H9 (cell line): ENCODE data around the gene PLEKHA7. TPM values are rescaled to one million over a fixed set of nuclear protein-coding genes. Genes with fewer than 3 reads are reported as not detected.

ENCODE experiments used
- DNase-seq: peaks from one replicate; pipeline ENCODE4 v3.0.0-alpha.2; 2017
- H2AFZ ChIP-seq: one replicate; pipeline ENCODE4 v1.6.1; 2013; ENCODE audit warnings: mild to moderate bottlenecking, low read length, control low read depth, moderate library complexity
- H2AK5ac ChIP-seq: 2 replicates; pipeline ENCODE4 v1.6.1; 2013; ENCODE audit warnings: low read length, control low read depth, mixed read lengths; ENCODE audit not compliant: insufficient read length
- H2BK120ac ChIP-seq: one replicate; pipeline ENCODE4 v1.6.1; 2013; ENCODE audit warnings: low read depth, mild to moderate bottlenecking, low read length, control low read depth, inconsistent platforms; ENCODE audit not compliant: poor library complexity, severe bottlenecking
- H2BK12ac ChIP-seq: 2 replicates; pipeline ENCODE4 v1.6.1; 2013; ENCODE audit warnings: low read length, control low read depth, mixed read lengths, low read depth; ENCODE audit not compliant: insufficient read length
- H2BK15ac ChIP-seq: 2 replicates; pipeline ENCODE4 v1.6.1; 2013; ENCODE audit warnings: low read depth, low read length, control low read depth
- H2BK20ac ChIP-seq: one replicate; pipeline ENCODE4 v1.6.1; 2013; ENCODE audit warnings: low read depth, mild to moderate bottlenecking, low read length, control low read depth, inconsistent platforms; ENCODE audit not compliant: poor library complexity, severe bottlenecking
- H2BK5ac ChIP-seq: 2 replicates; pipeline ENCODE4 v1.6.1; 2013; ENCODE audit warnings: low read length, control low read depth, mixed read lengths; ENCODE audit not compliant: insufficient read length
- H3K14ac ChIP-seq: 2 replicates; pipeline ENCODE4 v1.6.1; 2013; ENCODE audit warnings: low read length, control low read depth; ENCODE audit not compliant: insufficient read depth
- H3K18ac ChIP-seq: 2 replicates; pipeline ENCODE4 v1.6.1; 2013; ENCODE audit warnings: low read depth, mild to moderate bottlenecking, mixed read lengths, low read length, control low read depth; ENCODE audit not compliant: insufficient read length
- H3K23ac ChIP-seq: 2 replicates; pipeline ENCODE4 v1.6.1; 2013; ENCODE audit warnings: low read length, control low read depth, mixed read lengths, low read depth; ENCODE audit not compliant: insufficient read length
- H3K23me2 ChIP-seq: 2 replicates; pipeline ENCODE4 v1.6.1; 2013; ENCODE audit warnings: low read depth, mild to moderate bottlenecking, mixed read lengths, low read length, control low read depth; ENCODE audit not compliant: insufficient read length, poor library complexity, severe bottlenecking
- H3K27ac ChIP-seq: 2 replicates; pipeline ENCODE4 v1.5.1; 2013; ENCODE audit warnings: low read length, control low read depth, mixed read lengths, low read depth; ENCODE audit not compliant: insufficient read length
- H3K27me3 ChIP-seq: 2 replicates; pipeline ENCODE4 v1.6.1; 2013; ENCODE audit warnings: low read length, control low read depth, inconsistent platforms; ENCODE audit not compliant: insufficient read depth
- H3K4ac ChIP-seq: 2 replicates; pipeline ENCODE4 v1.6.1; 2013; ENCODE audit warnings: low read depth, mild to moderate bottlenecking, control low read depth, inconsistent platforms, low read length, moderate library complexity
- H3K4me1 ChIP-seq: 2 replicates; pipeline ENCODE4 v1.6.1; 2013; ENCODE audit warnings: low read length, control low read depth, inconsistent platforms; ENCODE audit not compliant: insufficient read depth
- H3K4me2 ChIP-seq: 2 replicates; pipeline ENCODE4 v1.6.1; 2013; ENCODE audit warnings: low read length, control low read depth, mixed read lengths; ENCODE audit not compliant: insufficient read length, insufficient read depth
- H3K56ac ChIP-seq: 2 replicates; pipeline ENCODE4 v1.6.1; 2013; ENCODE audit warnings: low read depth, mild to moderate bottlenecking, mixed read lengths, low read length, control low read depth; ENCODE audit not compliant: insufficient read length
- H3K79me1 ChIP-seq: 2 replicates; pipeline ENCODE4 v1.6.1; 2013; ENCODE audit warnings: low read depth, mild to moderate bottlenecking, moderate library complexity, low read length, control low read depth, inconsistent platforms; ENCODE audit not compliant: insufficient read depth, poor library complexity, severe bottlenecking
- H3K79me2 ChIP-seq: 2 replicates; pipeline ENCODE4 v1.6.1; 2013; ENCODE audit warnings: low read length, control low read depth, inconsistent platforms; ENCODE audit not compliant: insufficient read depth
- H3K9ac ChIP-seq: 2 replicates; pipeline ENCODE4 v1.6.1; 2013; ENCODE audit warnings: low read length, control low read depth, mixed read lengths; ENCODE audit not compliant: insufficient read length; ENCODE audit errors: extremely low read depth
- H3K9me3 ChIP-seq: one replicate; pipeline ENCODE4 v1.6.1; 2013; ENCODE audit warnings: low read depth, low read length, inconsistent platforms; ENCODE audit not compliant: control insufficient read depth
- H3T11ph ChIP-seq: one replicate; pipeline ENCODE4 v1.6.1; 2013; ENCODE audit warnings: mild to moderate bottlenecking, low read length, control low read depth, inconsistent platforms
- H4K20me1 ChIP-seq: one replicate; pipeline ENCODE4 v1.6.1; 2013; ENCODE audit not compliant: control insufficient read depth, insufficient read length, insufficient read depth
- H4K5ac ChIP-seq: 2 replicates; pipeline ENCODE4 v1.6.1; 2013; ENCODE audit warnings: low read depth, mild to moderate bottlenecking, mixed read lengths, low read length, control low read depth; ENCODE audit not compliant: insufficient read length
- H4K8ac ChIP-seq: replicated peaks from 2 replicates; pipeline ENCODE4 v1.6.1; 2013; ENCODE audit warnings: low read length, control low read depth, mixed read lengths, low read depth; ENCODE audit not compliant: insufficient read length
- H4K91ac ChIP-seq: 2 replicates; pipeline ENCODE4 v1.6.1; 2013; ENCODE audit warnings: low read depth, mild to moderate bottlenecking, moderate library complexity, mixed read lengths, low read length, control low read depth; ENCODE audit not compliant: insufficient read length
- H3K27ac Mint-ChIP-seq, 3 experiments: 2 replicates in 2 of 3; 3 replicates in 1 of 3; pipeline ENCODE4 v1.8.0; 2020 to 2021; ENCODE audit warnings: mixed read lengths in 3 of 3, mild to moderate bottlenecking in 1 of 3, moderate library complexity in 1 of 3
- H3K27me3 Mint-ChIP-seq: 2 replicates; pipeline ENCODE4 v1.8.0; 2021; ENCODE audit warnings: low read depth, mild to moderate bottlenecking, moderate library complexity, mixed read lengths
- H3K36me3 Mint-ChIP-seq, 3 experiments: 2 replicates in 2 of 3; 3 replicates in 1 of 3; pipeline ENCODE4 v1.8.0; 2020 to 2021; ENCODE audit warnings: low read depth in 3 of 3, mixed read lengths in 3 of 3; ENCODE audit not compliant: insufficient read depth in 1 of 3
- H3K4me1 Mint-ChIP-seq, 2 experiments: 2 replicates each; pipeline ENCODE4 v1.8.0; 2020; ENCODE audit warnings: mixed read lengths in 2 of 2
- H3K4me3 Mint-ChIP-seq, 2 experiments: 2 replicates in 1 of 2; 3 replicates in 1 of 2; pipeline ENCODE4 v1.8.0; 2020 to 2021; ENCODE audit warnings: mild to moderate bottlenecking in 2 of 2, mixed read lengths in 2 of 2, moderate library complexity in 1 of 2
- H3K9me3 Mint-ChIP-seq, 2 experiments: 2 replicates in 1 of 2; 3 replicates in 1 of 2; pipeline ENCODE4 v1.8.0; 2020; ENCODE audit warnings: mild to moderate bottlenecking in 2 of 2, mixed read lengths in 2 of 2, moderate library complexity in 1 of 2
- WGBS: extraction: QIAGEN DNeasy Blood & Tissue Kit; methylation state at CpG from one replicate; pipeline ENCODE4 v1.1.7; 2013; ENCODE audit warnings: missing lambda C conversion rate, low lambda C conversion rate, mixed read lengths; ENCODE audit not compliant: insufficient read length; ENCODE audit errors: extremely low coverage; 5-methylcytosine and 5-hydroxymethylcytosine counted together
- total RNA-seq: library from RNA; stranded (reverse); gene quantifications from 2 replicates; pipeline ENCODE4 v1.2.1, GENCODE V29; 2021
- TF ChIP-seq, protein P1 (sequence below): fragments of 200-600 bp; sonication (generic); conservative IDR thresholded peaks from 3 replicates; pipeline ENCODE4 v1.8.0; 2021; ENCODE audit warnings: antibody characterized with exemption, mild to moderate bottlenecking

The PLEKHA7 gene
- total RNA-seq, 1 experiment from 2014 or later: 21.0 TPM

DNA sequence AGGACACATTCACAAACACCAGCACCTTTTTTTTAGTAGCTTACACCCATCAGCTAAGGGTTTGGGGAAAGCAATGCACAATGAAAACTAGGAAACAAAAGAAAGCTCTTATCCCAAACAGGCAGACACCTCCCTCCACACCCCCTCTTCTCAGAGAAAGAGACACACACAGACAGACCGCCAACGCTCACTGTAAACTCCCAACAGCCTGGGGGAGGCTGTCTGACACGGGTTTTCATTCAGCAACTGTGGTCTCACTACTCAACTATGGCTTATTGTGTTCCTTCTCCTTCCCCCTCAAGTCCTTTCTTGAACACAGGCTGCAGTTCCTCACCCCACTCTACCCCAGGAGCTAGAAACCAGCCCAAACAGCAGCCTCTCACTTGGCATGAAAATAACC is 152.4 kb downstream of the PLEKHA7 start:
- no peak overlapping the region for H3K9ac ChIP-seq
- no peak overlapping the region for H2BK5ac ChIP-seq
- WGBS: no CpG with 5 or more reads among the region's 3 CpGs
- H3K4me2 ChIP-seq: no peak overlapping the region
- H3K79me1 ChIP-seq: no peaks in the 10 kb centered on the region
- H4K5ac ChIP-seq: no peak overlapping the region
- no peak overlapping the region for H2AFZ ChIP-seq
- H3K9me3 Mint-ChIP-seq: no peaks in the 10 kb centered on the region
- H3K4me1 Mint-ChIP-seq: peaks cover 15 to 18% of the 10 kb centered on the region in 2 experiments
- H3K4me1 ChIP-seq: no peaks in the 10 kb centered on the region
- H2AK5ac ChIP-seq: no peak overlapping the region
- no peak overlapping the region for H3K18ac ChIP-seq
- TF ChIP-seq, protein P1, sequence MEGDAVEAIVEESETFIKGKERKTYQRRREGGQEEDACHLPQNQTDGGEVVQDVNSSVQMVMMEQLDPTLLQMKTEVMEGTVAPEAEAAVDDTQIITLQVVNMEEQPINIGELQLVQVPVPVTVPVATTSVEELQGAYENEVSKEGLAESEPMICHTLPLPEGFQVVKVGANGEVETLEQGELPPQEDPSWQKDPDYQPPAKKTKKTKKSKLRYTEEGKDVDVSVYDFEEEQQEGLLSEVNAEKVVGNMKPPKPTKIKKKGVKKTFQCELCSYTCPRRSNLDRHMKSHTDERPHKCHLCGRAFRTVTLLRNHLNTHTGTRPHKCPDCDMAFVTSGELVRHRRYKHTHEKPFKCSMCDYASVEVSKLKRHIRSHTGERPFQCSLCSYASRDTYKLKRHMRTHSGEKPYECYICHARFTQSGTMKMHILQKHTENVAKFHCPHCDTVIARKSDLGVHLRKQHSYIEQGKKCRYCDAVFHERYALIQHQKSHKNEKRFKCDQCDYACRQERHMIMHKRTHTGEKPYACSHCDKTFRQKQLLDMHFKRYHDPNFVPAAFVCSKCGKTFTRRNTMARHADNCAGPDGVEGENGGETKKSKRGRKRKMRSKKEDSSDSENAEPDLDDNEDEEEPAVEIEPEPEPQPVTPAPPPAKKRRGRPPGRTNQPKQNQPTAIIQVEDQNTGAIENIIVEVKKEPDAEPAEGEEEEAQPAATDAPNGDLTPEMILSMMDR: no peak
- peak overlapping the region; percentile 18; the same call in 1 of the 2 replicates for H3K14ac ChIP-seq
- H3K36me3 Mint-ChIP-seq: 0 out of 7 replicates have a peak, but pooled peaks cover 0 to 1% (median 0%) of the 10 kb centered on the region in 3 experiments
- H3T11ph ChIP-seq: no peak overlapping the region
- no peak overlapping the region for H2BK20ac ChIP-seq
- H3K9me3 ChIP-seq: no peaks in the 10 kb centered on the region
- H2BK15ac ChIP-seq: no peak overlapping the region
- no peaks in the 10 kb centered on the region for H3K27me3 Mint-ChIP-seq
- no peak overlapping the region for H3K4ac ChIP-seq
- H2BK12ac ChIP-seq: no peak overlapping the region
- H4K8ac ChIP-seq: no peak overlapping the region
- no peak overlapping the region for H3K4me3 Mint-ChIP-seq
- H2BK120ac ChIP-seq: no peak overlapping the region
- H3K23ac ChIP-seq: no peak overlapping the region
- DNase-seq: no peak
- no peak overlapping the region for H3K27ac ChIP-seq
- H4K91ac ChIP-seq: no peak overlapping the region
- H3K23me2 ChIP-seq: no peaks in the 10 kb centered on the region
- H3K27ac Mint-ChIP-seq: no peak overlapping the region
- no peaks in the 10 kb centered on the region for H3K79me2 ChIP-seq
- H3K27me3 ChIP-seq: no peaks in the 10 kb centered on the region
- no peaks in the 10 kb centered on the region for H4K20me1 ChIP-seq
- no peak overlapping the region for H3K56ac ChIP-seq
